GM21619 (cell line): ENCODE data around the gene BCL2L11.
"Not testable (repeated sequence)": the region's sequence is repeated elsewhere in the genome, so short reads cannot be mapped to it uniquely, and the experiment has no call there.

Experiments used
- ATAC-seq: cut with Tn5 transposase; IDR thresholded peaks from one replicate; pipeline ENCODE4 v1.9.1; 2021; ENCODE audit not compliant: unreplicated experiment

Gene BCL2L11, protein sequence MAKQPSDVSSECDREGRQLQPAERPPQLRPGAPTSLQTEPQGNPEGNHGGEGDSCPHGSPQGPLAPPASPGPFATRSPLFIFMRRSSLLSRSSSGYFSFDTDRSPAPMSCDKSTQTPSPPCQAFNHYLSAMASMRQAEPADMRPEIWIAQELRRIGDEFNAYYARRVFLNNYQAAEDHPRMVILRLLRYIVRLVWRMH

DNA sequence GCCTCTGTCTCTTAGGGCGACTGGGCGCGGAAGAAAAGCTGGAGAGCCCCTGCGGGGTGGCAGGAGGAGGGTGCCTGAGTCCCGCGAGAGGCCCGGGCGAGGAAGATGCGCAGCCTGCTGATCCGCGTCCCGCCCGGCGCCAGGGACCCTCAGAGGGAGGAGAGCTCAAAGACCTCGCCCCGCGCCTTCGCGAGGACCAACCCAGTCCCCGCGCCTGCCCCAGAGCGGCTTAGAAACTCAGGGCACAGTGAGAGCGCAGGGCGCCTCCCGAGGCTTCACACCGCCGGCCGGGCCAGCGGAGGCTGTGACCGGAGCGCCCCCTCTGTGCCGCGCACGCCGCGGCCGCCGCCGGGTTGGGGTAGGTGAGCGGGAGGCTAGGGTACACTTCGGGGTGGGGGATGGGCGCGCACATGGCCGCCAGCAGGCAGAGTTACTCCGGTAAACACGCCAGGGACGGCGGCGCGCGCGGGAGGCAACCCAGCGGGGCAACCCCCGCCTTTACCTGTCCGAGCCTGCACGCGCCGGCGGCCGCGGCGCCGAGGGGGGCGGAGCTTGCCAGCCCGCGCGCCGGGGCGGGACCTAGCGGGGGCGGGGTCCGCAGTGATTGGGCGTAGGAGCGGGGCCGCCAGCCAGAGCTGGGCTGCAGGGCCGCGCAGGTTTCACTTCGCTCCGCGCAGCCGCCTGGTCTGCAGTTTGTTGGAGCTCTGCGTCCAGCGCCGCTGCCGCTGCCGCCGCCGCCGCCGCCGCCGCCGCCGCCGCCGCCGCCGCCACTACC lies at the start of gene BCL2L11:
BCL2L11 (plus strand) TSS at position 662 of the 775 bp plus-strand sequence. CDS start 2,832 bp downstream, outside the sequence.
- ATAC-seq = peak; percentile 46

DNA sequence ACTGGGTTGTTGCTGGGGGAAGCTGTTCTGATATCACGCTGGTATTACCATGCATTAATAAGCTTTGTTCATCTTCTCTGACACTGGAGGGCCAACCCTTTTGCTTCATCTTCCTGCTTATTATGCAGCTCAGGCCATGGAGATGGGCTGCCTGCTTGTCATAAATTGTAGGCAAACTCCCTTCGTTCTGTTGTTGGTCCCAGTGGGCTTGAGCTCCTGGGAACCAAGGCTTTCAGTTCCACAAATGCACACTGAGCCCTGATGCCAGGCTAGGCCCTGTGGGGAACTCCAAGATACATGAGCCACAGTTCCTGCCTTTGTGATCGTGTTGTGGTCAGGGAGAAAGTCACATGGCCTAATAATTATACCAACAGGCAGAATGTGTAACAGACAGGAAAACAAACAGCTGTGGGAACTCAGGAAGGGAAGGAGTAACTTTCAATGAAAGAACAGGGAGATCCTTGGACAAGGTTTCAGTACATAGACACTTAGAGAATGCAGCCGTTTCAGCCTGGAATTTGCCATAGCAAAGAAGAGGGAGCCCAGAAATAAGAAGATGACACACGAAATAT lies 49.0 kb upstream of the BCL2L11 start:
- ATAC-seq = no peak

DNA sequence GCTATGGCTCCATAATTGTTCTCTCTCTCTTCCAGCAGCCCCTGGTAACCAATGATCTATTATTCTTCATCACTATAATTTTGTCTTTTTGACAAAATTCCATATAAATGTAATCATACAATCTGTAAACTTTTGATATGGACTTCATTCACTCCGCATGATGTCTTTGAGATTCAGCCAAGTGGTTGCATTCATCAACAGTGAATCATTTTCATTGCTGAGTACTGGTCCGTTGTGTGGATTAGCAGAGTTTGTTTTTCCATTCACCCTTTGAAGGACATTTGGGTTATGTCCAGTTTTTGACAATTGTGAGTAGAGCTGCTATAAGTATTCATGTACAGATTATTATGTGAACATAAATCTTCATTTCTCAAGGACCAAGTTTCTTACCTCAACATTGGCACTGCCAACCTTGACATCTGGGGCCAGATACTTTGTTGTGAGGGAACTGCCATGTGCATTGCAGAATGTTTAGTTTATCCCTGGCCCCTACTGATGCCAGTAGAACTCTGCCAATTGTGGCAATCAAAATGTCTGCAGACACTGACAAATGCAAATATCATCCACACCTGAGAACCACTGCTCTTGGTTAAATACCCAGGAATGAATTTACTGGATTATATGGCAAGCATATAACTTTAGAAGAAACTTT lies 48.4 kb upstream of the BCL2L11 start:
- no peak for ATAC-seq

DNA sequence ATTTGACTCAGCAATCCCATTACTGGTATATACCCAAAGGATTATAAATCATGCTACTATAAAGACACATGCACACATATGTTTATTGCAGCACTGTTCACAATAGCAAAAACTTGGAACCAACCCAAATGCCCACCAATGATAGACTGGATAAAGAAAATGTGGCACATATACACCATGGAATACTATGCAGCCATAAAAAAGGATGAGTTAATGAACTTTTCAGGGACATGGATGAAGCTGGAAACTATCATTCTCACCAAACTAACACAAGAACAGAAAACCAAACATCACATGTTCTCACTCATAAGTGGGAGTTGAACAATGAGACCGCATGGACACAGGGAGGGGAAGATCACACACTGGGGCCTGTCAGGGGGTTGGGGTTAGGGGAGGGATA lies 38.1 kb upstream of the BCL2L11 start:
- not testable (repeated sequence) for ATAC-seq

DNA sequence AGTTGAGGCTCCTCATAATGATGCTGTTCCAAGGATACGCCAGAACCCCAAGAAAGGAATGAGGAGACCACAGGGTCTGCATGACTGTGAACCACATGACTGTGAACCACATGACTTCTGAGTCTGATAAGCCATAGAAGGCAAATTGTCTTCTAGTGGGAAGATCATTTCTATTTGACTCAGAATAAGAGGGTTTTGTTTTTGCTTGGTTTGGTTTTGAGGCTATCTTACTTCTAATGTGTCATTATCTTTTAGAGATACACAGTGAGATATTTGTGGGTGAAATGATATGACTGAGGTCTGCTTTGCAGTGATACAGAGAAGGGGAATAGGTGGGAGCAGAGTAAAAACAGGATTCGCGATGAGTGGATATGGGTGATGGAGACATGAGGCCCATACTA lies 28.9 kb upstream of the BCL2L11 start:
- no peak for ATAC-seq

DNA sequence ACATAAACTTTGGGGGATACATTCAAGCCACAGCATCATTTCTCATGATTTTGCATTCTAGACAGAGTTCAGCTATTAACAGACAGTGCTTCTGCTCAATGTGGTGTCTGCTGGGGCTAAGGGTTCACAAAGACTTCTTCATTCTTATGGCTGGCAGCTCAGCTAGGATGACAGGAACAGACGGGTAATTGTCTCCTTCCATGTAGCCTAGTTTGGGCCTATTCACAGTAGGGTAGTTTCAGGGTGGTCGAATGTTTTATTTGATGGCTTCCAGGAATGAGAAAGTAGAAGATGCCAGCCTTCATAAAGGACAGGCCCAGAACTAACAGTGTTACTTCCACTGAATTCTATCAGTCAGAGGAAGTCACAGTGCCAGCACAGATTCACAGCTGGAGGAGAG lies 26.0 kb upstream of the BCL2L11 start:
- ATAC-seq = no peak

DNA sequence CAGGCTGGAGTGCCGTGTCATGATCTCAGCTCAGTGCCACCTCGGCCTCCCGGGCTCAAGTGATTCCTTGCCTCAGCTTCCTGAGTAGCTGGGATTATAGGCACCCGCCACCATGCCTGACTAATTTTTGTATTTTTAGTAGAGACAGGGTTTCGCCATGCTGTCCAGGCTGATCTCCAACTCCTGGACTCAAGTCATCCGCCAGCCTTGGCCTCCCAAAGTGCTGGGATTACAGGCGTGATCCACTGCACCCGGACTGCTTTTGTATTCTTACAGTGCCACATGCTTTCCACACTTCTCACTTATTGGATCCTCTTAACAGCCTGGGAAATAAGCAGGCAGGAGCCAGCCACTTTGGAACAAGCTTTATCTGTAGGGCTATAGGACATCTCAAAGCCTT lies 25.3 kb upstream of the BCL2L11 start:
- ATAC-seq = no peak

DNA sequence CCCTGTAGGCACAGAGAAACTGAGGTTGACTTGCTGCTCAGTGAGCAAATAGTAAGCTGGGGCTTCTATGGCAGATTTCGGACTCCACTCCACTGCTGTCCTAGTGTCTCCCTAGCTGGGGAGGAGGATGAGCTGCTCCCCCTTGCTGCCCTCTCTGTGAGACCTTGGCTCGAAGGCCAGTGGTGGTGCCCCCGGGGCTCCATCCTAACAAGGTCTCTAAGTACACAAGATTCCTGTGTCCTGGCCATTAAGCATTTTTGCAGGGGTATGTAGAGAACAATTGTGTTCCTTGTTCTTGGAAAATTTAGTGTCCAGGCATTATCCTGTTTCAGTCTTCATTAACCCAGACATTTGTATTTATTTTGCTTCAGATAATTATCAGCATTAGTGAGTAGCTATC lies 21.3 kb upstream of the BCL2L11 start:
- no peak for ATAC-seq

DNA sequence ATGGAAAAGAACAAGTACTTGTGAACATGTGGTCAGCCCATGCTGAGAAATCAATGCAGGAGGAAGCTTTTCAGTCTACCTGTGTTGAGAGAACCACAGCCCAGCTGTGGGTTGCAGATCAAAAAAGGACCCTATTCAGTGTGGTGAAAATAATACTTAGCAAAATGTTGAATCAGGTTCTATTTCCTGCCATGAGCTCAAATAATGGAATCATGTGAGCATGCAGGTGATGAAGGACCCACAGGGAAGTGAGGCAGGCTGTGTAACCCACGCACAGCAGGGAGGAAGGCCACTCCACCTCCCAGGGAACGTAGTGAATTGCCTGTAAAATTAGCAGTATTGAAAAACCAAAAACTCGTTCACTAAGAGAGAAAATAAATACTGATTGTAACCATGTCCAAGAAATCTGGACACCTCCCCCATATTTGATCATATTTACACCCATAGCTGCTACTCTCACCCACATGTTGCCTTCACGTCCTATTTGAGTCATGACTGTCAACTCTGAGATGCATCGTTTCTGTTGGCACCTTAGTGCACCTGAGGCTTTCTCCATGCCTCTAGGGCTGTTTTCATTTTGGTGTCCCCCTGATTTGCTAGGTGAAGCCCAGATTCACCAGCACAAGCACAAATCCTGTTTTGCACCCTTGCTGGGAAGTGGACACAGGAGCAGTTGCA lies 20.5 kb upstream of the BCL2L11 start:
- ATAC-seq = peak; percentile 25

DNA sequence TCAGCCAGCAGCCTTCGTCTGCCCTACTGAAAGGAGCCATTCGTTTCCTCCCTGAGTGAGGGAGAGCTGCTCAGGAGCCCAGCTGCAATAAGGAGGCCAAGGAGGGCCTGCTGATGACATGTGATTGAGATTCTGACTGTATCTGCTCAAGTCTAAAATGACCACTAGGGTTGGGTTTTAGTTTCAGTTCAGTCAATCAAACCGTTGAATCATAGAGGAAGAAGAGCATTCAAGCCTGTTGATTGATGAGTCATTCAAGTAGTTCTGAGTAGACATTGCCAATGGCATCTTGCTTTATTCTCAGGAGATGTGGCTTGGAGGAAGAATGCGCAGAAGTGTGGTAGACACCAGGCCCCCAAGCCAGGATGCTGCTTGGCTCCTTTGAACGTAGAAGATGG lies 19.9 kb upstream of the BCL2L11 start:
- peak; percentile 87 for ATAC-seq

DNA sequence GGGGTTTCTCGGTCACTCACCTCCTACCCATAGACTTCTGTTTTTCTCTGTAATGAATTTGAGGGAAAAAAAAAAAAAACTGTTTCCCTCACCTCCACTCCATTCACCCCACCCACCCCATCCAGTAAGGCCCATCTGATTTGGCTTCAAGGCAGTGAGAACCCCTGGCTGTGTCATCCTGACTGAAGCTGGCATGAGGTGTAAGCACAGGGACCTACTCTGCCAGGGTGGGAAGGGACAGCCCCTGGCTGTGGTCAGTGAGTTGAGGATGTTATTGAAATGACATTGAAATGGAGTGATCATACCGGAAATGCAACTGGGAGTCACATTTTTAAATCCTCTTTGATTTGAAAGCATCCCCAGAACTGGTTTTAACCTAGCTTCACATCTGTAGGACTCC lies 19.1 kb upstream of the BCL2L11 start:
- ATAC-seq = no peak

DNA sequence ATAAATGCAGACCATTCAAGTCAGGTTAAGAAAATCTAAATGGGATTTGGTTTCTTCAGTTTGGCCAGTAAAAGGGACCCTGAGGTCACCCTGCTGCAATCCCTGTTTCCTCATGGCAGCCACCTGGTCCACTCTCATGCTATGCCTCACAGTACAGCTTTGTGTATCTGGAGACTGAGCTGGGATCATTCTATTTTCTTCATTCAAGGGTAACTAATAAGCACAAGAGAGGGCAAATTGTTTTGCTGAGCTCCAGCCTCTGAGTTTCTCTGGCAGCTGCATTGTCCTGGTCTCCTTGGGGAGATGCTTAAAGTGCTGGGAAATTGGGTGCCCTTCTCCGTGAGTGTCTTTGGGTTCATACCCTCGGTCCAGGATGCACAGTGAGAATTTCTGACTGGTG lies 18.5 kb upstream of the BCL2L11 start:
- no peak for ATAC-seq

DNA sequence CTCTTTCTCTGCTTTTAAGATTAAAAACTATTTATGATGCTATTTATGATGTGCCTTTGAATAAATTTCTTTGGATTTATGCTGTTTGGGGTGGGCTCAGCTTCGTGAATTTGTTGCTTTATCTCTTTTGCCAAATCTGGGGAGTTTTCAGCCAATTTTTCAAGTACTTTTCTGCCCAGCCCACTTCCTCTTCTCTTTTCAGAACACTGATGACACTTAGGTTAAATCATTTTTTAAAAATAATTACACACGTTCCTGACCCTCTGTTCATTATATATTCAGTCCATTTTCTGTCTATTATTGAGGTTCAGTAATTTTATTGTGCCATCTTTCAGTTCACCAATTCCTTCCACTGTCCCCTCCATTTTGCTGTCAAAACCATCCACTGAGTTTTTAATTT lies 14.8 kb upstream of the BCL2L11 start:
- no peak for ATAC-seq

DNA sequence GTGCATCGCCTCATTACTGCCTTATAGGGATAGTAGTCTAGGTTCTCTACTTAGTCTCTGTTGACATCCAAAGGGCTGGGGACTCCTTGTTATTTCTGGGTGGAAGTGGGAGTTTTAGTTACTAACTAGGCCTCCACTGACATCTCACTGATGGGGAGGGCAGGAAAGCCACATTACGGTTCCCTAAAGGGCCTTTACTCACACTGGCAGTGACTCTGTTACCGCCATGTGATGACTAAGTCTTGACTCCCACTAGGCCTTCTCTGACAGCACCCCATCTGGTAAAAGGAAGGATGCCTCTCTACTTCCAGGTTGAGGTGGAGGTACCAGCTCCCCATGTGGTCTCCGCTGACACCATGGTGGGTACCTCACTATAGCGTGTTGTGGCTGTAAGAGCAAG lies 14.0 kb upstream of the BCL2L11 start:
- no peak for ATAC-seq

DNA sequence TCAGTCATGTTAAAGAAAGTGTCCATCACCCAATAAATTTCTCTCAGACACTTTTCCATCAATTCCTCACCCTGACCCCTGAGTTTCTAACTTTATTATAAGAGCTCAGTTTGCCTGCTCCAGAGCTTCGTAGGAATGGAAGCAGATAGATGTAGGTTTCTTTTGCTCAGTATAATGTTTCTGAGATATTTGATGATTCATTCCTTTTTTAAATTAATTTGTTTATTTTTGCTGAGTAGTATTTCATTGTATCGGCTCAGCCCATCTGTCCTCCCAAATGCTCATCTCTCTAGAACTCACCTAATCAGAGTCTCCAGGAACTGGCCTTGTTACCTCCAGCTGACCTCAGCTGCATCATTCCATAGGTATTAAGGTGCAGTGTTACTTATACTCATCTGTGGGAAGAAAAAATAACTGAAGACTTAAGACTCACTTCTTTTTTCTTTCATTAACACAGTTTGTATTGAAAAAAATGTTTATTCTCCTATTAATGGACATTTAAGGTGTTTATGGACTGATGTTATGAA lies 11.9 kb upstream of the BCL2L11 start:
- ATAC-seq = no peak

DNA sequence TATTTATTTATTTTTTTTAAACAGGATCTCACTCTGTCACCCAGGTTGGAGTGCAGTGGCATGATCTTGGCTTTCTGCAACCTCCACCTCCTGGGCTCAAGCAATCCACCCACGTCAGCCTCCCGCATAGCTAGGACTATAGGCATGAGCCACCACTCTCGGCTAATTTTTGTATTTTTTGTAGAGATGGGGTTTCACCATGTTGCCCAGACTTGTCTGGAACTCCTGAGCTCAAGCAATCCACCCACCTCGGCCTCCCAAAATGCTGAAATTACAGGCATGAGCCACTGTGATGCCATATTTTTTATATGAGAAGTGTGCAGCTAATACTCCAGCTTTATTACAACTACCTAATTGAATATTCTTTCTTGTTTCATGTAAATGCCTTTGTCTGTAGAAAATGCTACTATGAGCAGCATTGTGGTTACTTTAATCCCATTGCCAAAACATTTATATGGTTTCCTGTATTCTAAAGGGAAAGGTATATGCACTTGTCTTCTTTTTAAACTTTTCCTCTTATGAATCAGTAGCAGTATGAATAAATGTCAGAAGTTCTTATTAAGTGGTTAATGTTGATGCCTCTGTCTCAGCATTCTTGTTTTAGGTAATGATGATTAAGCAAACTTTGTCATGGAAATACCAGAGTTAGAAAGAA lies 9.5 kb upstream of the BCL2L11 start:
- no peak for ATAC-seq

DNA sequence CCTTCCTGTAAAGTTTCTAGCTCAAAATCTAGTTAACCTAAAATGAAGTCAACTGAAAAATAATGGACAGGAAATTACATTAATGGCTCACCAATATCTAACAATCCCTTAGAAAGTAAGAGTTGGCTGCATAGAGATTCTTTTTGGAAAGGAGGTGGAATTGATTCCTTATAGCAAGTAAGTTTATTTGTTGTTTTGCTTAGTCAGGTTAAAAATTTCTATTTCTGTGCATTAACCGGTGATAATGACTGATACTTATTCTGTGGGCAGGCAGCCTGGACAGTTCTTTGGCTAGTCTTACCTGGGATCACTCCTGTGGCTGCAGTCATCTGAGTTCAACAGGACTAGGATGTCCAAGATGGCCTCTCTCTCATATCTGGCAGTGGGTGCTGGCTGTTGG lies 6.9 kb upstream of the BCL2L11 start:
- no peak for ATAC-seq

DNA sequence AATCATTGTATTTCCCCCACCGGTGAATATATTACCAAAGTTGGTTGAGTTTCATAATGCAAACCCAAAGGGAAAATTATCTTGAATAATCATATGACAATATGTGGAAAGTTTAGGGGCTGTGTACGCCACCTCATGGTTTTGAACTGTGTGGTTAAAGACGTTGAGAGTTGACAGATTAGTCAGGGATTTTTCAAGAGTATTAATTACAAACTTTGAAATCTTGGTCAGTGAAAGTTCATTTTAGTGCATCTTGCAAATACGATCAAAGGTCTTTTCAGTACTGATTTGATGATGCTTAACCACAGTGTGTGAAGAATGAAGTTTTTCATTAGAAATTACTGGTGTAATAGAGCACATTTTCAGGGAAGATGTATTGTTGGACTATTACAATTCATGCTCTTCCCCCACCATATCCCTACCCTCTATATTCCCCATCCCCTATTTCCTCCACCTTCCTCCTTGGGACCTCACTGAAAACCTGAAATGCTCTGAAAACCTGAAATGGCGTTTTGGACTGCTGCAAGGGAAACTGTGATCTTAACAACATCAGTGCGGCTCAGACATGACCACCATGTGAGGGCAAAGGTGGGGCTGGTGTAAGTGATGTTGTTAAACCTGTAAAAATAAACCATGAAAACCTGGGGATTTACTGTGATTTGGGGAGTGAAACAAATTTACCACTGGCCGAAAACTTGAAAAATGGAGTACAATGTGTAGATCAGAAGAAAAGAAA lies 4.5 kb upstream of the BCL2L11 start:
- ATAC-seq = peak; percentile 35

DNA sequence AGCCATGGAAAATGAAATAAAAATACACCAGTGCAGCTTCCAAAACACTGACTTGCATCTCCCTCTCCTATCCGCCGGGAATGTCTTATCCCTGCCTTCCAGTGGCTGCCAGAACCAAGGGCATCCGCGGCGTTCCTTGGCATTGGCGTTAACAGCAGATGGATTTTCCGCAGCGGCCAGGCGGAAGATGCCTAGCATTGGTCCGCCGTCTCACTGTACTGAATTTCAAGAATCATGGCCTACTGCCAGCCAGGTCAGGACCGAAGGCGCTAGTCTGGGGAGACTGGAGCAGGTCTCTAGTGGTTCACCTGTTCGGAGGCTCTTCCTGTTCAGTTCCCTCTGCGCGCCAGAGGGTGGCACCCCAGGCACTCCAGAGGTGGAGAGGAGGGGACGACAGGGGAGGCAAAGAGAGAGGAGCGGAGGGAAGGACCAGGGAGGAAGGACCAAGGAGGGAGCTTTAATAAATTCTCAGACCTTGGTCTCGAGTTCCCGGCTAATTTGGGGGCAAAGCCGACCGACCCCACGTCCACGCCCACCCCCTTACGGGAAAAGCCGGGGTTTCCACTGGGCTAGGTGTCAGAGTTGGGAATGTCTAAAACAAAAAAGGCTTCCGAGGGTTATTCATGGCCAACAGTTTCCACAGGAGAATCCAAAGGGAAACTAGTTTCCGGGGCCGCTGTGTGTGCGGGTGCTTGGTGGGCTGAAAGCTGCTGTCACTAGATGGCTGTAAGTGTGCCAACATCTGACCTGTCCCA lies 3.7 kb upstream of the BCL2L11 start:
- no peak for ATAC-seq
